ENCODE data around the gene PREX1. TPM values are rescaled to one million over a fixed set of nuclear protein-coding genes. Genes with fewer than 3 reads are reported as not detected.
A peak's percentile ranks its signal among the peaks of the same experiment; 100 is the strongest.

The PREX1 gene
- total RNA-seq, 1 donor: 14.1 TPM

- H3K9me3 ChIP-seq (ENCODE audit: low read depth, low read length): no peaks in the 10 kb centered on the region
- H3K4me1 ChIP-seq (ENCODE audit: insufficient read depth, low read length): peaks cover 29% of the 10 kb centered on the region
- H3K4me2 ChIP-seq (ENCODE audit: insufficient read depth, low read length): no peak overlapping the region
- H4K20me1 ChIP-seq (ENCODE audit: insufficient read depth, low read length): no peaks in the 10 kb centered on the region
- no peaks in the 10 kb centered on the region for H3K79me2 ChIP-seq (ENCODE audit: insufficient read depth, low read length)
- H3K4me3 ChIP-seq (ENCODE audit: insufficient read depth, low read length): no peak overlapping the region
- peak; percentile 59 for DNase-seq (ENCODE audit: insufficient read length, low spot score, missing footprints)
- H3K27me3 ChIP-seq (ENCODE audit: insufficient read depth, low read length): no peaks in the 10 kb centered on the region
- H2AFZ ChIP-seq (ENCODE audit: low read length): no peak overlapping the region
- no peak for TF ChIP-seq CTCF (IDR thresholded peaks at IDR 0.05; ENCODE audit: extremely low read depth, low read depth, low read length)
- H3K36me3 ChIP-seq (ENCODE audit: insufficient read depth, low read length): no peaks in the 10 kb centered on the region
- H3K27ac ChIP-seq (ENCODE audit: low read depth, low read length): no peak overlapping the region
Measured at GRCh38 chr20:48687117-48687800, 140.5 kb downstream of the PREX1 start.

DNA sequence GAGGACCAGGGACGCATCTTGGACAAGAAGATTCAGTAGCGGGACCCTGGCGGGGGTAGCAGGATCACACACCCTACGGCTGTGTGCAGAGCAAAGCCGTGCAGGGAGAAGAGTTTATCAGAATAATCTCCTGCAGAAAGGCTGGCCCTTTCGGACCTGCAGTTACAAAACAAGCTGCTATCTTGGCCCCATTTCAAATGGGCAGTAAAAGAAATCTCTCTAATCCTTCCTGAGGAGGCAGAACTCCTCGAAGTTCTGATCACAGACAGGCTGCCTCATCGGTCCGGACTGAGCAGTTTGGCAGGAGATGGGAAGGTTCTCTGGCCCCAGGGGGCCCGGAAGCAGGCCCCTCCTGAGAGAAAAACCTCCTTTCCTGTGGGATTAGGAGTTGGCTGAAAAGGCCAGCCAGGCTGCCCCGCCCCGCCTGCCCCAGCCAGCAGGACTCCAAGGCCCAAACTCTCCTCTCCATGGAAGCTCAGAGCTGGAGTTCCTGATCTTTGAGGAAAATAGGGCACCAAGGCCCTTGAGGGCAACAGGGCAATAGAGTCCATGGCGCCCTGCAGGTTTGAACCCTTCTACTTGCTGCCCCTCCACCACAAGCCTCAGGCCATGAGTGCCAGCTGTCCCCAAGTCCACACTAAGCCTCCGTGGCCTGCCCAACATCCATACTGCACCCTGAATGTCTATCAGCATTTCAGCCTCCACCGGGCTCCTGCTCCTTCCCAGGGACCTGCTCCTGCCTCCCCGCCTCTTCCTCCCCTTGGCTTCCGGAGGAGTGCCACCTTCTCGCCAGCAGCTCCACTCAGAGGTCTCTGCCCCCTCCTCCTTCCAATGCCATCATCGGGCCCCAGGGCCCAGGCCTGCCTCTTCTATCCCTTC is 141.3 kb downstream of the PREX1 start:
- no peak overlapping the region for H3K4me3 ChIP-seq (ENCODE audit: insufficient read depth, low read length)
- H3K4me1 ChIP-seq (ENCODE audit: insufficient read depth, low read length): peaks cover 37% of the 10 kb centered on the region
- no peak overlapping the region for H3K4me2 ChIP-seq (ENCODE audit: insufficient read depth, low read length)
- H4K20me1 ChIP-seq (ENCODE audit: insufficient read depth, low read length): no peaks in the 10 kb centered on the region
- no peak overlapping the region for H3K27ac ChIP-seq (ENCODE audit: low read depth, low read length)
- H3K27me3 ChIP-seq (ENCODE audit: insufficient read depth, low read length): no peaks in the 10 kb centered on the region
- H3K36me3 ChIP-seq (ENCODE audit: insufficient read depth, low read length): no peaks in the 10 kb centered on the region
- no peaks in the 10 kb centered on the region for H3K9me3 ChIP-seq (ENCODE audit: low read depth, low read length)
- TF ChIP-seq CTCF (IDR thresholded peaks at IDR 0.05; ENCODE audit: extremely low read depth, low read depth, low read length): no peak
- DNase-seq (ENCODE audit: insufficient read length, low spot score, missing footprints): peak; percentile 84
- no peaks in the 10 kb centered on the region for H3K79me2 ChIP-seq (ENCODE audit: insufficient read depth, low read length)
- no peak overlapping the region for H2AFZ ChIP-seq (ENCODE audit: low read length)

DNA sequence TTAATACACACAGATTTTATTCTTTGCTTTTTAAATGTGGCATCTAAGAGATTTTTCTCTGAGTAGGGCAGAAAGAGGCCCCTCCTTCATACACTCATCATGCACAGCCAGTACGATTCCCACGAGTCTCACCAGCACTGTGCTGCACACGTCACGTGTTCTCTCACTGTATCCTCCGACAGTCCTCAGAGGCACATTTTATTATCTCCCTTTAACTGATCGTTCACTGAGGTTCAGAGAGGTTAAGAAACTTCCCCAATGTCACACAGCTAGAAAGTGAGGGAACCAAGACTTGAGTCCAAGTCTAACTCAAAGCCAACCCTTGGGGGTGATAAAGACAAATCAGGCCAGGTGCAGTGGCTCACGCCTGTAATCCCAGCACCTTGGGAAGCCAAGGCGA is 142.5 kb downstream of the PREX1 start:
- DNase-seq (ENCODE audit: insufficient read length, low spot score, missing footprints): peak; percentile 74
- H3K4me3 ChIP-seq (ENCODE audit: insufficient read depth, low read length): no peak overlapping the region
- H3K79me2 ChIP-seq (ENCODE audit: insufficient read depth, low read length): no peaks in the 10 kb centered on the region
- H3K4me1 ChIP-seq (ENCODE audit: insufficient read depth, low read length): peaks cover 37% of the 10 kb centered on the region
- H3K9me3 ChIP-seq (ENCODE audit: low read depth, low read length): no peaks in the 10 kb centered on the region
- no peak overlapping the region for H2AFZ ChIP-seq (ENCODE audit: low read length)
- H3K27me3 ChIP-seq (ENCODE audit: insufficient read depth, low read length): no peaks in the 10 kb centered on the region
- no peak for TF ChIP-seq CTCF (IDR thresholded peaks at IDR 0.05; ENCODE audit: extremely low read depth, low read depth, low read length)
- H4K20me1 ChIP-seq (ENCODE audit: insufficient read depth, low read length): no peaks in the 10 kb centered on the region
- H3K4me2 ChIP-seq (ENCODE audit: insufficient read depth, low read length): no peak overlapping the region
- H3K27ac ChIP-seq (ENCODE audit: low read depth, low read length): no peak overlapping the region
- no peaks in the 10 kb centered on the region for H3K36me3 ChIP-seq (ENCODE audit: insufficient read depth, low read length)

GRCh38 chr20:48684501-48685041 is 143.2 kb downstream of the PREX1 start:
- no peaks in the 10 kb centered on the region for H3K36me3 ChIP-seq (ENCODE audit: insufficient read depth, low read length)
- peak; percentile 58 for DNase-seq (ENCODE audit: insufficient read length, low spot score, missing footprints)
- no peaks in the 10 kb centered on the region for H3K79me2 ChIP-seq (ENCODE audit: insufficient read depth, low read length)
- peak overlapping the region; percentile 7 for H2AFZ ChIP-seq (ENCODE audit: low read length)
- no peak overlapping the region for H3K27ac ChIP-seq (ENCODE audit: low read depth, low read length)
- no peak overlapping the region for H3K4me3 ChIP-seq (ENCODE audit: insufficient read depth, low read length)
- H3K4me1 ChIP-seq (ENCODE audit: insufficient read depth, low read length): peaks cover 37% of the 10 kb centered on the region
- no peaks in the 10 kb centered on the region for H4K20me1 ChIP-seq (ENCODE audit: insufficient read depth, low read length)
- H3K27me3 ChIP-seq (ENCODE audit: insufficient read depth, low read length): no peaks in the 10 kb centered on the region
- no peak for TF ChIP-seq CTCF (IDR thresholded peaks at IDR 0.05; ENCODE audit: extremely low read depth, low read depth, low read length)
- H3K4me2 ChIP-seq (ENCODE audit: insufficient read depth, low read length): no peak overlapping the region
- H3K9me3 ChIP-seq (ENCODE audit: low read depth, low read length): no peaks in the 10 kb centered on the region

Data from osteoblast (primary cell).